HEK293 (cell line): ENCODE data around the gene MED13L.

Source experiments
- CTCF ChIA-PET: fragments of 350-600 bp; formaldehyde crosslinking; extraction: SDS; loops from one replicate; lab custom pipeline; 2021; ENCODE audit warnings: antibody characterized with exemption; lab: Yijun Ruan, JAX
- POLR2A ChIA-PET: fragments of 300-600 bp; formaldehyde crosslinking; extraction: SDS; loops from one replicate; lab custom pipeline; 2020; ENCODE audit warnings: antibody characterized with exemption, inconsistent platforms; lab: Yijun Ruan, JAX
- H3K27ac ChIP-seq: fragments of 200-500 bp; sonication (Bioruptor generic); 2 replicates; pipeline ENCODE4 v1.5.1; 2014; ENCODE audit warnings: low read depth, low read length, control low read depth, inconsistent platforms; ENCODE audit errors: extremely low read depth
- H3K36me3 ChIP-seq, 2 experiments: fragments of 200-500 bp in 1 of 2; sonication (Bioruptor generic) in 1 of 2; 1 replicate in 1 of 2; 2 replicates in 1 of 2; pipeline ENCODE4 v1.5.1; 2014 to 2017; ENCODE audit warnings: inconsistent platforms in 2 of 2, low read length in 2 of 2; ENCODE audit not compliant: control insufficient read depth in 2 of 2, insufficient read depth in 1 of 2
- H3K4me1 ChIP-seq: fragments of 200-500 bp; sonication (Bioruptor generic); 2 replicates; pipeline ENCODE4 v1.5.1; 2014; ENCODE audit warnings: mild to moderate bottlenecking, low read length, inconsistent platforms; ENCODE audit not compliant: control insufficient read depth, insufficient read depth
- H3K4me3 ChIP-seq: 2 replicates; pipeline ENCODE4 v1.5.1; 2011; ENCODE audit warnings: low read depth, mild to moderate bottlenecking, control low read depth, low read length, moderate library complexity
- H3K9me3 ChIP-seq: fragments of 200-500 bp; sonication (Bioruptor generic); 2 replicates; pipeline ENCODE4 v1.5.1; 2014; ENCODE audit warnings: low read depth, low read length, inconsistent platforms; ENCODE audit not compliant: control insufficient read depth, insufficient read depth
- BCL11A ChIP-seq: fragments of 450-650 bp; formaldehyde crosslinking; IDR thresholded peaks from 2 replicates; pipeline ENCODE4 v1.5.1; 2016; ENCODE audit warnings: low read depth, missing biosample characterization, missing genetic modification characterization
- EGR2 ChIP-seq: fragments of 450-650 bp; formaldehyde crosslinking; IDR thresholded peaks from 2 replicates; pipeline ENCODE4 v1.5.1; 2016; ENCODE audit warnings: low read depth, missing biosample characterization, missing genetic modification characterization
- FEZF1 ChIP-seq: fragments of 450-650 bp; formaldehyde crosslinking; IDR thresholded peaks from 2 replicates; pipeline ENCODE4 v1.5.1; 2016; ENCODE audit warnings: missing biosample characterization, missing genetic modification characterization
- GFI1B ChIP-seq: fragments of 450-650 bp; formaldehyde crosslinking; IDR thresholded peaks from 2 replicates; pipeline ENCODE4 v1.5.1; 2016; ENCODE audit warnings: missing biosample characterization, missing genetic modification characterization
- HOXD13 ChIP-seq: sonication (generic); formaldehyde crosslinking; IDR thresholded peaks from 2 replicates; pipeline ENCODE4 v1.8.0; 2022; ENCODE audit warnings: missing genetic modification reagents, borderline replicate concordance
- KLF16 ChIP-seq: fragments of 450-650 bp; formaldehyde crosslinking; IDR thresholded peaks from 2 replicates; pipeline ENCODE4 v1.5.1; 2017; ENCODE audit warnings: missing biosample characterization, missing genetic modification characterization
- MYNN ChIP-seq: fragments of 450-650 bp; formaldehyde crosslinking; IDR thresholded peaks from 2 replicates; pipeline ENCODE4 v1.5.1; 2016; ENCODE audit warnings: missing biosample characterization, missing genetic modification characterization, borderline replicate concordance
- SETDB1 ChIP-seq: IDR thresholded peaks from one replicate; pipeline ENCODE4 v1.6.1; 2017; ENCODE audit warnings: mild to moderate bottlenecking, low read length, moderate library complexity, mixed read lengths; ENCODE audit not compliant: insufficient read length
- ZBTB17 ChIP-seq: fragments of 450-650 bp; formaldehyde crosslinking; IDR thresholded peaks from 2 replicates; pipeline ENCODE4 v1.5.1; 2016; ENCODE audit warnings: missing biosample characterization, missing genetic modification characterization
- ZNF132 ChIP-seq: fragments of 450-650 bp; formaldehyde crosslinking; IDR thresholded peaks from 2 replicates; pipeline ENCODE4 v1.5.1; 2017; ENCODE audit warnings: missing biosample characterization, missing genetic modification characterization, borderline replicate concordance
- ZNF133 ChIP-seq: fragments of 450-650 bp; formaldehyde crosslinking; IDR thresholded peaks from 2 replicates; pipeline ENCODE4 v1.5.1; 2016; ENCODE audit warnings: missing biosample characterization, missing genetic modification characterization
- ZNF140 ChIP-seq: fragments of 450-650 bp; formaldehyde crosslinking; IDR thresholded peaks from 2 replicates; pipeline ENCODE4 v1.5.1; 2016; ENCODE audit warnings: missing biosample characterization, missing genetic modification characterization
- ZNF2 ChIP-seq: fragments of 450-650 bp; formaldehyde crosslinking; IDR thresholded peaks from 2 replicates; pipeline ENCODE4 v1.5.1; 2016; ENCODE audit warnings: missing biosample characterization, missing genetic modification characterization
- ZNF239 ChIP-seq: fragments of 450-650 bp; formaldehyde crosslinking; IDR thresholded peaks from 2 replicates; pipeline ENCODE4 v1.5.1; 2016; ENCODE audit warnings: missing biosample characterization, missing genetic modification characterization
- ZNF350 ChIP-seq: fragments of 450-650 bp; formaldehyde crosslinking; IDR thresholded peaks from 2 replicates; pipeline ENCODE4 v1.5.0; 2017; ENCODE audit warnings: missing biosample characterization, mild to moderate bottlenecking, missing genetic modification characterization
- ZNF366 ChIP-seq: fragments of 450-650 bp; formaldehyde crosslinking; conservative IDR thresholded peaks from 2 replicates; pipeline ENCODE4 v1.5.1; 2016; ENCODE audit warnings: missing biosample characterization, missing genetic modification characterization
- ZNF391 ChIP-seq: fragments of 450-650 bp; formaldehyde crosslinking; IDR thresholded peaks from 2 replicates; pipeline ENCODE4 v1.5.1; 2016; ENCODE audit warnings: low read depth, missing biosample characterization, missing genetic modification characterization, borderline replicate concordance
- ZNF558 ChIP-seq: fragments of 450-650 bp; formaldehyde crosslinking; IDR thresholded peaks from 2 replicates; pipeline ENCODE4 v1.5.1; 2016; ENCODE audit warnings: missing biosample characterization, missing genetic modification characterization
- ZNF600 ChIP-seq: fragments of 450-650 bp; formaldehyde crosslinking; IDR thresholded peaks from 2 replicates; pipeline ENCODE4 v1.5.1; 2016; ENCODE audit warnings: missing biosample characterization, missing genetic modification characterization
- ZNF626 ChIP-seq: fragments of 450-650 bp; sonication (Bioruptor Pico); formaldehyde crosslinking; IDR thresholded peaks from 2 replicates; pipeline ENCODE4 v1.5.1; 2018; ENCODE audit warnings: missing biosample characterization, missing genetic modification characterization, inconsistent platforms
- ZNF670 ChIP-seq: fragments of 450-650 bp; formaldehyde crosslinking; IDR thresholded peaks from 2 replicates; pipeline ENCODE4 v1.5.1; 2016; ENCODE audit warnings: missing biosample characterization, missing genetic modification characterization, low read depth
- ZSCAN16 ChIP-seq: fragments of 450-650 bp; formaldehyde crosslinking; IDR thresholded peaks from 2 replicates; pipeline ENCODE4 v1.5.1; 2016; ENCODE audit warnings: missing biosample characterization, missing genetic modification characterization
- TF ChIP-seq, protein P1 (sequence below): fragments of 450-650 bp; formaldehyde crosslinking; IDR thresholded peaks from 2 replicates; pipeline ENCODE4 v1.5.1; 2016; ENCODE audit warnings: missing biosample characterization, missing genetic modification characterization
- TF ChIP-seq, protein P2 (sequence below): fragments of 450-650 bp; formaldehyde crosslinking; conservative IDR thresholded peaks from 2 replicates; pipeline ENCODE4 v1.5.1; 2016; ENCODE audit warnings: low read depth, missing biosample characterization, missing genetic modification characterization
- TF ChIP-seq, protein P3 (sequence below): fragments of 450-650 bp; formaldehyde crosslinking; IDR thresholded peaks from 2 replicates; pipeline ENCODE4 v1.5.1; 2016; ENCODE audit warnings: missing biosample characterization, missing genetic modification characterization
- TF ChIP-seq, protein P4 (sequence below): fragments of 450-650 bp; formaldehyde crosslinking; IDR thresholded peaks from 2 replicates; pipeline ENCODE4 v1.5.1; 2016; ENCODE audit warnings: missing biosample characterization, missing genetic modification characterization
- TF ChIP-seq, protein P5 (sequence below): fragments of 450-650 bp; formaldehyde crosslinking; IDR thresholded peaks from 2 replicates; pipeline ENCODE4 v1.5.1; 2016; ENCODE audit warnings: missing biosample characterization, missing genetic modification characterization

Gene MED13L

DNA sequence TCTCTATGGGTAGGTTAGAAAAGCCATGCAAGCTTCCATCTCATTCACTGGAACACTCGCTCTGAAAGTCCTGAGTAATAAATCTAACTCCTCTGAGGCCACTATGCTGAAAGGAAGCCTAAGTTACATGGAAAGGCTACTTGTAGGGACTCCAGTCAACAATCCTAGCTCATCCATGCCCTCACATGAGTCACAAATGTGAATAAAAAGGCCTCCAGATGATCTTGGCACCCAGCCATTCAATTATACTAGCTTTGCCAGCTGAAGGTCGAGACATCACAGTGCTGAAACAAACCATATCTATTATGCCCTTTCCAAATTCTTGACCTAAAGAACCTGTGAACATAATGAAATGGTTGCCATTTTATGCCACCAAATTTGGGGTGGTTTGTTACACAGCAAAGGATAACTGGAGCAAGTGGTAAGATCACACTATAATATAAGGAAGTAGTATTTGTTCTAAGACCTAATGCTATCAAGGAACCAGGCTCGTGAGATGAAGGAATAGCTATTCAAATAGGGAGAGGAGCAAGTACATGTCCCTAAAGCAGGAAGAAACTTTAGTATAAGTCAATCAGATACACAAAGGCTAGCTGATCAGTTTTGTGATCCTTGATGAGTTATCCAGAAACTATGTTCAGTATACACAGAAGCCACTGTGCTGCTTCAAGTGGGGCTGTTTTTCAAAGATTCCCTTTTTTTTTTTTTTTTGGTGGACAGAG, 142.1 kb downstream of the MED13L start:
- Histone ChIP-seq H3K4me1 (peaks cover 26% of the 10 kb centered on the region), H3K9me3 (no peaks in the 10 kb centered on the region), H3K4me3 (no peak overlapping the region), H3K36me3 (no peaks in the 10 kb centered on the region), H3K27ac (no peak overlapping the region)
- ChIA-PET POLR2A (no interaction called here), CTCF (no interaction called here)
- TF ChIP-seq KLF16 (tag by site-specific recombination) = no peak
- TF ChIP-seq, protein P1, sequence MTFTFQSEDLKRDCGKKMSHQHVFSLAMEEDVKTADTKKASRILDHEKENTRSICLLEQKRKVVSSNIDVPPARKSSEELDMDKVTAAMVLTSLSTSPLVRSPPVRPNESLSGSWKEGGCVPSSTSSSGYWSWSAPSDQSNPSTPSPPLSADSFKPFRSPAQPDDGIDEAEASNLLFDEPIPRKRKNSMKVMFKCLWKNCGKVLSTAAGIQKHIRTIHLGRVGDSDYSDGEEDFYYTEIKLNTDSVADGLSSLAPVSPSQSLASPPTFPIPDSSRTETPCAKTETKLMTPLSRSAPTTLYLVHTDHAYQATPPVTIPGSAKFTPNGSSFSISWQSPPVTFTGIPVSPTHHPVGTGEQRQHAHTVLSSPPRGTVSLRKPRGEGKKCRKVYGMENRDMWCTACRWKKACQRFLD (tag by site-specific recombination) = no peak
- TF ChIP-seq, protein P2, sequence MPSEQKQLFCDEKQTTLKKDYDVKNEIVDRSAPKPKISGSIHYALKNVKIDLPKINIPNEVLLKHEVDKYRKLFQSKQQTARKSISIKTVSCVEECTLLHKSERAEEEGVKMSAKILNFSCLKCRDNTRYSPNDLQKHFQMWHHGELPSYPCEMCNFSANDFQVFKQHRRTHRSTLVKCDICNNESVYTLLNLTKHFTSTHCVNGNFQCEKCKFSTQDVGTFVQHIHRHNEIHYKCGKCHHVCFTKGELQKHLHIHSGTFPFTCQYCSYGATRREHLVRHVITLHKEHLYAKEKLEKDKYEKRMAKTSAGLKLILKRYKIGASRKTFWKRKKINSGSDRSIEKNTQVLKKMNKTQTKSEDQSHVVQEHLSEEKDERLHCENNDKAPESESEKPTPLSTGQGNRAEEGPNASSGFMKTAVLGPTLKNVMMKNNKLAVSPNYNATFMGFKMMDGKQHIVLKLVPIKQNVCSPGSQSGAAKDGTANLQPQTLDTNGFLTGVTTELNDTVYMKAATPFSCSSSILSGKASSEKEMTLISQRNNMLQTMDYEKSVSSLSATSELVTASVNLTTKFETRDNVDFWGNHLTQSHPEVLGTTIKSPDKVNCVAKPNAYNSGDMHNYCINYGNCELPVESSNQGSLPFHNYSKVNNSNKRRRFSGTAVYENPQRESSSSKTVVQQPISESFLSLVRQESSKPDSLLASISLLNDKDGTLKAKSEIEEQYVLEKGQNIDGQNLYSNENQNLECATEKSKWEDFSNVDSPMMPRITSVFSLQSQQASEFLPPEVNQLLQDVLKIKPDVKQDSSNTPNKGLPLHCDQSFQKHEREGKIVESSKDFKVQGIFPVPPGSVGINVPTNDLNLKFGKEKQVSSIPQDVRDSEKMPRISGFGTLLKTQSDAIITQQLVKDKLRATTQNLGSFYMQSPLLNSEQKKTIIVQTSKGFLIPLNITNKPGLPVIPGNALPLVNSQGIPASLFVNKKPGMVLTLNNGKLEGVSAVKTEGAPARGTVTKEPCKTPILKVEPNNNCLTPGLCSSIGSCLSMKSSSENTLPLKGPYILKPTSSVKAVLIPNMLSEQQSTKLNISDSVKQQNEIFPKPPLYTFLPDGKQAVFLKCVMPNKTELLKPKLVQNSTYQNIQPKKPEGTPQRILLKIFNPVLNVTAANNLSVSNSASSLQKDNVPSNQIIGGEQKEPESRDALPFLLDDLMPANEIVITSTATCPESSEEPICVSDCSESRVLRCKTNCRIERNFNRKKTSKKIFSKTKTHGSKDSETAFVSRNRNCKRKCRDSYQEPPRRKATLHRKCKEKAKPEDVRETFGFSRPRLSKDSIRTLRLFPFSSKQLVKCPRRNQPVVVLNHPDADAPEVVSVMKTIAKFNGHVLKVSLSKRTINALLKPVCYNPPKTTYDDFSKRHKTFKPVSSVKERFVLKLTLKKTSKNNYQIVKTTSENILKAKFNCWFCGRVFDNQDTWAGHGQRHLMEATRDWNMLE (tag by site-specific recombination) = no peak
- TF ChIP-seq ZNF239 (tag by site-specific recombination) = no peak
- TF ChIP-seq ZNF558 = no peak
- peak; percentile 63 for TF ChIP-seq ZNF600 (tag by site-specific recombination)
- TF ChIP-seq ZSCAN16 = no peak
- no peak for TF ChIP-seq ZNF626
- no peak for TF ChIP-seq ZNF2 (tag by site-specific recombination)
- no peak for TF ChIP-seq ZNF140 (tag by site-specific recombination)
- TF ChIP-seq, protein P3, sequence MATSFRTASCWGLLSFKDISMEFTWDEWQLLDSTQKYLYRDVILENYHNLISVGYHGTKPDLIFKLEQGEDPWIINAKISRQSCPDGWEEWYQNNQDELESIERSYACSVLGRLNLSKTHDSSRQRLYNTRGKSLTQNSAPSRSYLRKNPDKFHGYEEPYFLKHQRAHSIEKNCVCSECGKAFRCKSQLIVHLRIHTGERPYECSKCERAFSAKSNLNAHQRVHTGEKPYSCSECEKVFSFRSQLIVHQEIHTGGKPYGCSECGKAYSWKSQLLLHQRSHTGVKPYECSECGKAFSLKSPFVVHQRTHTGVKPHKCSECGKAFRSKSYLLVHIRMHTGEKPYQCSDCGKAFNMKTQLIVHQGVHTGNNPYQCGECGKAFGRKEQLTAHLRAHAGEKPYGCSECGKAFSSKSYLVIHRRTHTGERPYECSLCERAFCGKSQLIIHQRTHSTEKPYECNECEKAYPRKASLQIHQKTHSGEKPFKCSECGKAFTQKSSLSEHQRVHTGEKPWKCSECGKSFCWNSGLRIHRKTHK = no peak
- TF ChIP-seq HOXD13 (CRISPR knock-in tag) = no peak
- no peak for TF ChIP-seq ZNF350 (tag by site-specific recombination)
- peak; percentile 80 for TF ChIP-seq FEZF1
- no peak for TF ChIP-seq ZNF670 (tag by site-specific recombination)
- no peak for TF ChIP-seq BCL11A (tag by site-specific recombination)
- no peak for TF ChIP-seq ZNF132 (tag by site-specific recombination)
- TF ChIP-seq MYNN (tag by site-specific recombination) = peak; percentile 57; the same call in 1 of the 2 replicates
- no peak for TF ChIP-seq ZNF391 (tag by site-specific recombination)
- TF ChIP-seq, protein P4, sequence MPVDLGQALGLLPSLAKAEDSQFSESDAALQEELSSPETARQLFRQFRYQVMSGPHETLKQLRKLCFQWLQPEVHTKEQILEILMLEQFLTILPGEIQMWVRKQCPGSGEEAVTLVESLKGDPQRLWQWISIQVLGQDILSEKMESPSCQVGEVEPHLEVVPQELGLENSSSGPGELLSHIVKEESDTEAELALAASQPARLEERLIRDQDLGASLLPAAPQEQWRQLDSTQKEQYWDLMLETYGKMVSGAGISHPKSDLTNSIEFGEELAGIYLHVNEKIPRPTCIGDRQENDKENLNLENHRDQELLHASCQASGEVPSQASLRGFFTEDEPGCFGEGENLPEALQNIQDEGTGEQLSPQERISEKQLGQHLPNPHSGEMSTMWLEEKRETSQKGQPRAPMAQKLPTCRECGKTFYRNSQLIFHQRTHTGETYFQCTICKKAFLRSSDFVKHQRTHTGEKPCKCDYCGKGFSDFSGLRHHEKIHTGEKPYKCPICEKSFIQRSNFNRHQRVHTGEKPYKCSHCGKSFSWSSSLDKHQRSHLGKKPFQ (tag by site-specific recombination) = no peak
- no peak for TF ChIP-seq SETDB1
- no peak for TF ChIP-seq ZNF366 (tag by site-specific recombination)
- TF ChIP-seq EGR2 (tag by site-specific recombination) = no peak
- TF ChIP-seq ZBTB17 (tag by site-specific recombination) = 0 out of 2 replicates have a peak, but pooled peaks have one; percentile 22
- TF ChIP-seq, protein P5, sequence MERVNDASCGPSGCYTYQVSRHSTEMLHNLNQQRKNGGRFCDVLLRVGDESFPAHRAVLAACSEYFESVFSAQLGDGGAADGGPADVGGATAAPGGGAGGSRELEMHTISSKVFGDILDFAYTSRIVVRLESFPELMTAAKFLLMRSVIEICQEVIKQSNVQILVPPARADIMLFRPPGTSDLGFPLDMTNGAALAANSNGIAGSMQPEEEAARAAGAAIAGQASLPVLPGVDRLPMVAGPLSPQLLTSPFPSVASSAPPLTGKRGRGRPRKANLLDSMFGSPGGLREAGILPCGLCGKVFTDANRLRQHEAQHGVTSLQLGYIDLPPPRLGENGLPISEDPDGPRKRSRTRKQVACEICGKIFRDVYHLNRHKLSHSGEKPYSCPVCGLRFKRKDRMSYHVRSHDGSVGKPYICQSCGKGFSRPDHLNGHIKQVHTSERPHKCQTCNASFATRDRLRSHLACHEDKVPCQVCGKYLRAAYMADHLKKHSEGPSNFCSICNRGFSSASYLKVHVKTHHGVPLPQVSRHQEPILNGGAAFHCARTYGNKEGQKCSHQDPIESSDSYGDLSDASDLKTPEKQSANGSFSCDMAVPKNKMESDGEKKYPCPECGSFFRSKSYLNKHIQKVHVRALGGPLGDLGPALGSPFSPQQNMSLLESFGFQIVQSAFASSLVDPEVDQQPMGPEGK (tag by site-specific recombination) = no peak
- TF ChIP-seq GFI1B (tag by site-specific recombination) = no peak
- TF ChIP-seq ZNF133 (tag by site-specific recombination) = peak; percentile 26; the same call in 1 of the 2 replicates
